ENCODE results near the gene UGT1A4. TPM values are rescaled to one million over a fixed set of nuclear protein-coding genes. Genes with fewer than 3 reads are reported as not detected.

UGT1A4 gene
- total RNA-seq, 1 donor from 2014 or later: 0.98 TPM

DNA sequence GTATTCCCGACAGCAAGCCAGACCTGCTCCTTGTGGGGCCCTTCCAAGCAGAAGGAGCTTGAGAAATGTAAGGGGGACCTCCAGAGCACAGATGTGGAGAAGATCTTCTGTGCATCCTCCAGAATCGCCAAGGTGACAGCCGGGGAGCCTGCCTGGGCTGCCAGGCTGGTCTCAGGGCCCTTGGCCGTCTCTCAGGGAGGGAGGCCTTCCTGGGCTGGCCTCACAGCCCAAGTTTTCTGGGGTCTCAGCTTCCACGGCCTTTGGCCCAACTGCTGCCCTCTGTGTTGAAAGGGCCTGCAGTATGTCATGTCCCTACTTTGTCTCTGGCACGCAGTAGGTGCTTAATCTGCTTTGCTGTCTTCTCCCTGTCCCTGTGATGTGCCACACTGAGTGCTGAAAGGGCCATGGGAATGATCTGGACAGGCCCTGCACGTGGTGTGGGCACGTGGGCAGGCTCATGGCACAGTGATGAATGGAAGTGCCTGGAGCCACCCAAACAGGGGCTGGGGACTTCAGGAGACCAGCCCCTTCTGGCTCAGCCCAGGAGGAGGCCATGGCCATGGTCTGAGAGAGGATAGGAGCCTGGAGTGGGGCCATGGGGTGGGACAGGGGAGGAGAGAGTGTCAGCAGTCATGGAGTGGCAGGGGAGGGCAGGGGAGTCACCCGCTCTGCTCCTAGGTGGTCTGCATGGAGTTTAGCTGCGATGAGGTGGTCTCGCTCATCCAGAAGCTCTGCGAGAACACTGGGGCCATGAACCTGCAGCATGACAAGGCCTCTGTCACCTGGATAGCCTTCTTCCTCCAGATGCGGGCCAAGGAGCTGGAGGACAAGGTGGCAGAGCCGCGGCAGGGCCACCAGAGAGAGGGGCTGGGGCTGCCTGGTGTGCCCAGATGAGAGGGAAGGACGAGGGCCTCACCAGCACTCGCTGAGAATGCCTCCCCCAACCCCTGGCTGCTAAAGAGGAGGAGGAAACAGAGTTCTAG is 100.4 kb downstream of the UGT1A4 start:
- Histone ChIP-seq H3K9me3 (no peaks in the 10 kb centered on the region), H3K27me3 (no peaks in the 10 kb centered on the region), H3K36me3 (no peaks in the 10 kb centered on the region), H3K4me1 (no peaks in the 10 kb centered on the region), H3K27ac (no peak overlapping the region), H3K4me3 (no peak overlapping the region)
- intact Hi-C loops (cut with DNase I): no loop called here
- DNase-seq (ENCODE audit: extremely low spot score in 2 of 2): no peak
- TF ChIP-seq, protein P1, sequence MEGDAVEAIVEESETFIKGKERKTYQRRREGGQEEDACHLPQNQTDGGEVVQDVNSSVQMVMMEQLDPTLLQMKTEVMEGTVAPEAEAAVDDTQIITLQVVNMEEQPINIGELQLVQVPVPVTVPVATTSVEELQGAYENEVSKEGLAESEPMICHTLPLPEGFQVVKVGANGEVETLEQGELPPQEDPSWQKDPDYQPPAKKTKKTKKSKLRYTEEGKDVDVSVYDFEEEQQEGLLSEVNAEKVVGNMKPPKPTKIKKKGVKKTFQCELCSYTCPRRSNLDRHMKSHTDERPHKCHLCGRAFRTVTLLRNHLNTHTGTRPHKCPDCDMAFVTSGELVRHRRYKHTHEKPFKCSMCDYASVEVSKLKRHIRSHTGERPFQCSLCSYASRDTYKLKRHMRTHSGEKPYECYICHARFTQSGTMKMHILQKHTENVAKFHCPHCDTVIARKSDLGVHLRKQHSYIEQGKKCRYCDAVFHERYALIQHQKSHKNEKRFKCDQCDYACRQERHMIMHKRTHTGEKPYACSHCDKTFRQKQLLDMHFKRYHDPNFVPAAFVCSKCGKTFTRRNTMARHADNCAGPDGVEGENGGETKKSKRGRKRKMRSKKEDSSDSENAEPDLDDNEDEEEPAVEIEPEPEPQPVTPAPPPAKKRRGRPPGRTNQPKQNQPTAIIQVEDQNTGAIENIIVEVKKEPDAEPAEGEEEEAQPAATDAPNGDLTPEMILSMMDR (IDR thresholded peaks at IDR 0.05): no peak
- TF ChIP-seq POLR2A (IDR thresholded peaks at IDR 0.05): no peak
- no peak for TF ChIP-seq POLR2AphosphoS5 (IDR thresholded peaks at IDR 0.05; ENCODE audit: insufficient read depth in 1 of 2, low read depth in 1 of 2)

GRCh38 chr2:233819884-233820773 is 101.6 kb downstream of the UGT1A4 start:
- Histone ChIP-seq H3K36me3 (no peaks in the 10 kb centered on the region), H3K27me3 (no peaks in the 10 kb centered on the region), H3K4me3 (no peak overlapping the region), H3K4me1 (no peaks in the 10 kb centered on the region), H3K9me3 (no peaks in the 10 kb centered on the region), H3K27ac (no peak overlapping the region)
- TF ChIP-seq, protein P1 (IDR thresholded peaks at IDR 0.05): no peak
- TF ChIP-seq POLR2AphosphoS5 (IDR thresholded peaks at IDR 0.05; ENCODE audit: insufficient read depth in 1 of 2, low read depth in 1 of 2) (no peak), POLR2A (IDR thresholded peaks at IDR 0.05) (no peak)
- intact Hi-C loops (cut with DNase I): no loop called here
- DNase-seq (ENCODE audit: extremely low spot score in 2 of 2): no peak

GRCh38 chr2:233820774-233821105 is 102.2 kb downstream of the UGT1A4 start:
- H3K4me1 ChIP-seq: no peaks in the 10 kb centered on the region
- H3K27ac ChIP-seq: no peak overlapping the region
- no peaks in the 10 kb centered on the region for H3K9me3 ChIP-seq
- TF ChIP-seq POLR2AphosphoS5 (IDR thresholded peaks at IDR 0.05; ENCODE audit: insufficient read depth in 1 of 2, low read depth in 1 of 2) (no peak), POLR2A (IDR thresholded peaks at IDR 0.05) (no peak)
- TF ChIP-seq, protein P1 (IDR thresholded peaks at IDR 0.05): no peak
- H3K36me3 ChIP-seq: no peaks in the 10 kb centered on the region
- DNase-seq (ENCODE audit: extremely low spot score in 2 of 2): no peak
- intact Hi-C loops (cut with DNase I): no loop called here
- no peak overlapping the region for H3K4me3 ChIP-seq
- H3K27me3 ChIP-seq: no peaks in the 10 kb centered on the region

DNA sequence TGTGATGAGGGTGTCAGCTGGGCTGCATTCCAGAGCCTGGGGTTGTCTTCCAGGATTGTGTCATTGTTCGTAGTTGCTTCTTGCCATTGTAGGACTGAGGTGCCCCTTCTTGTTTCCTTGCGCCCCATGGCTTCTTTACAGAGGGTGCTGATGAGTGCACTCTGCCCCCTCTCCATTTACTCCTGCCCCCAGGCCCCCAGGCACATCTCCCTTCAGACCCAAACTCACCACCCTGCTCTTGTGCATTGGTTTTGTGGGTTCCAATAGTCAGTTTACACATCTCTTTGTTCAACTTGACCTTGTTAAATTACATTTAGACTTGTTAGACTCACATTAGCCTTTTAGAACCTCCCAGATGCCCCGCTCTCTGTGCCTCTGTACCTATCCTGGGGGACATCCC is 102.7 kb downstream of the UGT1A4 start:
- no peak for DNase-seq (ENCODE audit: extremely low spot score in 2 of 2)
- intact Hi-C loops (cut with DNase I): no loop called here

More for the DNA sequence above, 102.7 kb downstream of the UGT1A4 start:
- Histone ChIP-seq H3K27me3 (no peaks in the 10 kb centered on the region), H3K36me3 (no peaks in the 10 kb centered on the region), H3K4me3 (no peak overlapping the region), H3K27ac (no peak overlapping the region), H3K9me3 (no peaks in the 10 kb centered on the region), H3K4me1 (no peaks in the 10 kb centered on the region)
- TF ChIP-seq POLR2A (IDR thresholded peaks at IDR 0.05): no peak
- TF ChIP-seq, protein P1 (IDR thresholded peaks at IDR 0.05): no peak
- no peak for TF ChIP-seq POLR2AphosphoS5 (IDR thresholded peaks at IDR 0.05; ENCODE audit: insufficient read depth in 1 of 2, low read depth in 1 of 2)

Measured in vagina (tissue), 2 donors.